ENCODE data around the gene CAMSAP1.

Gene CAMSAP1

DNA sequence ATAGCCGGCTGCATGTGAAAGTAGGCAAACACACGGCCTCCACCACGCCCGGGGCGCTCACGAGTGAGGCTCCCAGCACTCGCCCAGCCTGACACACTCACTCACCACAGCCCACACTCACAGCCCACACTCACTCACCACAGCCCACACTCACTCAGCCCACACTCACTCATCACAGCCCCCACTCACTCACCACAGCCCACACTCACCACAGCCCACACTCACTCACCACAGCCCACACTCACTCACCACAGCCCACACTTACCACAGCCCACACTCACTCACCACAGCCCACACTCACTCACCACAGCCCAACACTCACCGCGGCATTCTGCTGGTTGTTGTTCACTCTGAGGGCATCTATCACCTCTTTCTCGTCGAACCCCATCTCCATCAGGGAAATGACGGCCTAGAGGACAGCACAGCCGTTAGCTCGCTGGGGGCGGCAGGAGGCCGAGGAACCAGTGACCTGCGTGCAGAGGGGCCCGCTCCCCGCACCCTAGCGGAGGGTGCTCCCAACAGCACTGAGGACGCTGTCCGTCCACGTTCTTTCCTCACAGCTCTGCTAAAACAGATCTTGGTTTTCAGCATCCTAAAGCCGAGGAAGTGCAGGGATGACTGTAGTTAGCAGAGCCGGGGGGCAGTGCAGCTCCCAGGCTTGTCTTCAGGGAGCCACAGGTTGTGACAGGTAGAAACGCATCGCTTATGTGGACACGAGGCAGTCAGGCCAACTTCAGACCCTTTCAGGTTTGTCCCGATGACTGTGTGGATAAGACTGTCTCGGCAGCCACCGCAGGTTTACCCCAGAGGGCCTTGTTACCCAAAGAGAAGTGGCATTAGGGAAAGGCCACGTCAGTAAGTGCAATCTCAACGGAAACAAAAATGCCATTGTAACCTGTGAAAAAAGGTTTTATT, 32.3 kb upstream of the CAMSAP1 start:
- DNase-seq: no peak

DNA sequence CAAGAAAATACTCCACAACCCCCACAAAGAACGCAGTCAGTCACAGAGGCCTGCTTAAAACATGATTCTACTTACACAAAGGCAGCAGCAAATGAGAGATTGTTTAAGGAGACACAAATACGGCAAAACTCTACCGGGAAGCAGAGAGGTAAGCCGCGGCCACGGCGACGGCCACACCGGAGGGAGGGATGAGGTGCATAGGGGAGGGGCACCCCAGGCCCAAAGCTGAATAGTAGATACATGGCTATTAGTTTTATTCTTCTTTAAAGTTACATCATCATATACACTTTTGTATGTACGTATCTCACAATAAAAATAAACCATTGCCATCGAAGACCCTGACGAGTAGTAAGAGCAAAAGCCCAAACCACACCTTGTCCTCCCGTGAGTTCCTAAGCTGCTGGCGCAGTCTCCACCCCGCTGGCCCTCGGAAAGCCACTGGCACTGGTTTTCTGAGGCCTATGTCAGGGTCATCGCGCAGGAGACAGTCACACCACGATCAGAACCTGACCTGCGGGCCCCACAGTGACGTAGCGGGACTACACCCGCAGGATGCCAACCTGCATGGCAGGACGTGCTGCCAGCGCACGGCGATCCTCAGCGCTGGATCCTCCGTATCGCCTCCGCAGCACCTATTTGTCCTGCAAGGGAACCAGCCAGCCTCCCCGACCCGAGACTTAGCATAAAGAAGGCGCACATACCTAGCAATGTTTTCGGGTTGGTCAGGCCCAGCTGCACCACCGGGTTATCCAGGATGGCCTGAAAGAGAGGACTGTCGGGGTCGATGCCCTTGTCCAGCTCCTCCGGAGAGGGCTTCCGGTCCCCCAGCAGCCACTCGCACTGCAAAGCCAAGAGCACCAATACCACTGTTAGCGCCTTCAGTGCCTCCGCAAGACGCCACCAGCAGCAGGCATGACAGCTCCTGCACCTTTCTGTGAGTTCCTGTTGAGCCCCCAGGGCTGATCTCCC, 30.5 kb upstream of the CAMSAP1 start:
- no peak for DNase-seq

DNA sequence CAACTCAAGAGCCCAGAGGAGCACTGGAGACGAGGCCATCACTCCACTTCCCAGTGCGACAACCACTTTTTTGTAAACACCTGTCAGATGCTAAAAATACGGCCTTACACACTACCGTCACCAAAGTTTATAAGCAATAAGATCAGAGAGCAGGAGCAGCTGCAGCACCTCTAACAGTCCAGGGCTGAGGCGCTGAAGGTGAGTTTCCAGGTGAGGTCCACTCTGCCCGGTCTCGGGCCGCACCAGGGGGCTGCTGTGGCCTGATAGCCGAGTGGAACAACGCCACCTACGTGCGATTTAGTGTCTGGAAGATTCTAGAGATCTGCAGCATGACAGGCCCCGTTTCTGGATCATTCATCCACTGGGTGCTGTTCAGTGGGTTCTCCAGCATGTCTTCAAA, 25.8 kb upstream of the CAMSAP1 start:
- no peak for DNase-seq

DNA sequence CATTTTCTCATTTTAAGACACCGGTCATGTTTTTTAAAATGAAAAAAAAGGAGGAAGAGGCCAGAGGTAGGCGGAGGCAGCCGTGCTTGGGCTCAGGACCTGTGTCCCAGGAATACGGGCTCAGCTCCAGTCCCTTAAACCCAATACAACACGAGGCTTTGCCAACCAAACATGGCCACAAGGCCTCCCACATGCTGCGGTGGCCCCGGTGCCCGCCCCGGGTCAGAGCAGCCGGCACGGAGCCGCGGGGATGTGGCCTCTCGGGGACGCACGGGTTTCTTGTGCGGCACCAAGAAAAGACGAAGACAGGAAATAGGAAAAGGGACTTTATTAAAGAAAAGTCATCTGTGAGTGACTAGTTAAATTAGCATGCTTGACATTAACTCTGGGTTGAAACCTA, 25.3 kb upstream of the CAMSAP1 start:
- no peak for DNase-seq

DNA sequence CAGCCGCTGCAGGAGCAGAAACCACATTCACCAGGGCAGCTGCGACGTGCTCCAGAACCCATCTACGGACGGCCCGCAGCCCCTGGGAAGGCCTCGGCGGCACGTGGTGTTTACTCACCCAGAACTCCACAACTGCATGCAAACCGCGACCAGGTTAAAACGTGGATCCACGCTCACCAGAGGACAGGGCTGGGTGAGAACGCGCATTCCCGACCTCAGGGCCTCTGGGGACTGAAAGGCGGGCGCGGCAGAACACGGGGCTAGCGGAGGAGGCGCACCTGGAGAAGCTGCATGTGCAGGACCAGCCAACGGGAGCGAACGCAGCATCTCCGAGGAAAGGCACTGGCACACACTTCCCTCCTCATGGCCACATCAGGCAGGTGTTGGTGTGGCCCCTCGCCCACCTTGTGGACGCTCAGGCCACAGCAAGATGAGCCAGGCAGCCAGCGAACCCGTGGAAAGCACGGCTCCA, 24.0 kb upstream of the CAMSAP1 start:
- no peak for DNase-seq

DNA sequence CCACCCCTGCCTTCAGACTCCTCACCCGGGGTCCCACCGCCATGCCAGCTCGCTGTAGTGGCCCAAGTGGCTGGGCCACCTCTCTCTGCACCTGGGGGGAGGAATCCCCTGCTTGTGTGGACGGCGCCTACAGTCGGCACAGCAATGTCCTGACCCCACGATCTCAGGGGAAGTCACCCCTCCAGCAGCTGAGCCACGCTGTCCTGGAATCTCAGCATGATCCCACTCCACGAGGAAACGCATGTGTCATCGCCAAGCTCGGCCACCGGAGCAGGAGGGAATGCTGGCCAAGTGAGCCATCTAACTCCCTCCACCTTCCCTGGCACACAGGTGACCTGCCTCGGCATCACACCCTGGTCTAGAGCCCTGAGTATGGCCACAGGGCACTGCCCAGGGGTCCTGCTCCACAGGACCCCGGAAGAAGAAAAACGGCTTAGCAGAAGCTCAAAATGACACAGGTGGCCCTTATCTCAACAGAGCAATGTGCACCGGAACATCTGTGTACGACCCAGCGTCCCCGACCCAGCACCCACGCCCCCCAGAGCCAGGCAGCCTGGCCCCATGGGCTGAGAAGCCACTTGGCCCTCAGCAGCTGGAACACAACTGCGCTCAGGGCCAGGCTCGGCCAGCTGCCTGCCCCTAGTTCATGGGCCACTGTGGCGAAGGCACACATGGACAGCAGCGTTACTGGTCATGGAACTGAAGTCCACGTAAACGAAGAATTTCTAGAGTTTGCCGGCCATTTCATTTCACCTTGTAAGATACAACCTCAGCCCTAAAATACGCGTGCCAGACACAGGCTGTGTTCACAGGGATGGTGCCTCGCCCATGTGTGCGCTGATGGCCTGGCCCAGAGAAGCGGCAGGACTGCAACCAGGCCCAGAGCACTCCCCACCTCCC, 23.4 kb upstream of the CAMSAP1 start:
- DNase-seq: no peak

DNA sequence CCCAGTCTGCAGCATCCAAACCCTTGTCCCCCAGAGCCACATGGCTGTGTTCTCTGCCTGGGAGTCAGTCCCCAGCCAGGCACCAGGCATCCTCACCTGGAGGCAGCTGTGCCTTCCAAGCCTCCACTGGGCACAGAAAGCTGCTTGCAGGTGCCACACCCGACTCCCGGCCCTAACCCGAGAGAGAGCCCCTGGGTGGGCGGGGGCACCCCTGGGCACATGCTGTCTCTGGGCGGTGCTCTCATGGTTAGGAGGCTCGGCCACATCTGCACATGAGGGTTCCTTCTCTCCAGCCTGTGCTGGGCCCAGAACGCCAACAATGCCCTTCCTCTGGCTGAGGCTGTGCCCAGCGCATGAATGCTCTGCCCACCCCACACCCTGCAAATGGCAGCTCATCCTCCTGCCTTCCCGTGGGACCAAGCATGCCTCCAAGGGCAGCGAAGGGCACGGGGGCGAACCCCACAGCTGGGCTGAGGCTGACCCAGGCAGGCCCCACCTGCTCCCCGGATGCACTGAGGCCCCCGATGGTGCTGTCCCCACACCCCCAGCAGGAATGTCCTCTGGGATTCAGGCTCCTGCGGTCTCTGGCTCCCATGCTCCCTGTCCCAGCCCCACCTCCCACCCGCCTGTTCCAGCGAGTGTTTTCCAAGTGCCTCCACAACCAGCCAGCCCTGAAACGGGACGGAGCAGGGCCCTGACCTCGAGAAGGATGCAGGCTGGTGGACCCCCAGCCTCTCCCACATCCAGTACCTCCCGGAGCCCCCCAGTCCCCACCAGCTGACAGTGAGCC, 22.5 kb upstream of the CAMSAP1 start:
- DNase-seq: no peak

DNA sequence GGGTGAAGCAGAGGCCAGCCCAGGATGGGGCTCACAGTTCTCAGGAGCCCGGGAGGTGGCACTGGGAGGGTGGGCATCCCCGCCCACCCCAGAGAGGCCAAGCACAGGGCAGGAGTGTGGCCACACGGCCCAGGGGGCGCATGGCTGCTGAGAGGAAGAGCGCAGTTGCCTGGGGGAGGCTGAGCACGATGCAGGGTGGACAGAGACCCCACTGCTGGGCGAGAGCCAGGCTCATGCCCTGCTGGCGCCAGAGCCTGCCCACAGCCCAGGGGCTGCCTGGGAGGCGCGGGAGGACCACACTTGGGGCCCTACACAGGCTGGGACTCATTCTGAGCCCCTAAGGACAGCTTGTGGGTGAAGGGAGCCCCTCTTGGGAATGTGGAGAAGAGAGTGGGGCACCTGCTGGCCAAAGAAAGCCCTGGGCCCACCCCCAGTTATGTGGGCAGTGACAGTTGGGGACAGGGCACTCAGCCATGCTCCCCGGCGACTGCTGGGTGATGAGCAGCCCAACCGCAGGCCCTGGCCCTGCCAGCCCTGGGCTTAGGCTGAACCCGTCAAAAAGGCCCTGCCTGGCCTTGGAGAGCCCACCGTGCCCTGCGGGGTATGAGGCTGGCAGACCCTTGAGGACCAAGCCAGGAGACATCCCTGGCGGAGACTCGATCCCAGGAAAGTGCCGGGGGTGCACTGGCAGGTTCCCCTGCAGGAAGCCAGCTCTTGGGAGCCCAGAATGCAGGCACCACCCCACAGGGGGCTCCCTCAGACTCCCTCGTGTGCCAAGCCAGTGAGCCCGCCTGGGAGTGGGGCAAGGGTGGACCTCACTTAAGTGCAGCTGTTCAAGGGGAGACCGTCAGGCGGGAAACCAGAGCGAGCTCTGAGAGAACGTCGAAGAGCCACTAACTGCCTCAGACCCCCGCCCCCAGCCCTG, 21.6 kb upstream of the CAMSAP1 start:
- DNase-seq: no peak

DNA sequence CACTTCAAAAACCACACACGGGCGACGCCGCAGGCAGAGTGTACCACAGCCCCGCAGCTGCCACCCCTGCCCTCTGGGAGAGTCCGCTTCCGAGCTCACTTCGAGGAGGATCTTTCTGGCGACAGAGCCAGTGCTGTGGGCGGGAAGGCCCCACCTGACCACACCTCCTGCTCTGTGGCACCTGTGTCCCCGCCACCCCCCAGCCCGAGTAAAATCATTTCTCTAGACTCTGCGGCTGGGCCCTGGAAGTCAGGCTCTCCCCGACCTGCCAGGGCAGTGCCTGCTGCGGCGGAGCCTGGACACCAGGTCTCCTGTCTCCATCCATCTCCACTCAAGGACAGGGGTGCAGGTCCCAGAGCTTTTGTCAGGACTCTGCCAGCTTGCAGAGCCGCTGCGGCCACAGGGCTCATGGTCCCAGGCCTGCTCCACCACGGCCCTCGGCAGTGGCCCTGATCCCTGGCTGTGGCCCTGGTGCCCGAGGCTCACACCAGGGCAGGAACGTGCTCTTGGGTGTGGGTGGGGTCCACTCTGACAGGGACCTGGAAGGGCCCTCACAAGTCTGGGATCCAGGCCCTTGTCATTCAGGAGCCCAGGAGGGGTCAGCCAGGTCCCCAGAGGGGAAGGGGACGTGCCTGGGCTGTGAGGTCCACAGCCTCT, 20.9 kb upstream of the CAMSAP1 start:
- no peak for DNase-seq

DNA sequence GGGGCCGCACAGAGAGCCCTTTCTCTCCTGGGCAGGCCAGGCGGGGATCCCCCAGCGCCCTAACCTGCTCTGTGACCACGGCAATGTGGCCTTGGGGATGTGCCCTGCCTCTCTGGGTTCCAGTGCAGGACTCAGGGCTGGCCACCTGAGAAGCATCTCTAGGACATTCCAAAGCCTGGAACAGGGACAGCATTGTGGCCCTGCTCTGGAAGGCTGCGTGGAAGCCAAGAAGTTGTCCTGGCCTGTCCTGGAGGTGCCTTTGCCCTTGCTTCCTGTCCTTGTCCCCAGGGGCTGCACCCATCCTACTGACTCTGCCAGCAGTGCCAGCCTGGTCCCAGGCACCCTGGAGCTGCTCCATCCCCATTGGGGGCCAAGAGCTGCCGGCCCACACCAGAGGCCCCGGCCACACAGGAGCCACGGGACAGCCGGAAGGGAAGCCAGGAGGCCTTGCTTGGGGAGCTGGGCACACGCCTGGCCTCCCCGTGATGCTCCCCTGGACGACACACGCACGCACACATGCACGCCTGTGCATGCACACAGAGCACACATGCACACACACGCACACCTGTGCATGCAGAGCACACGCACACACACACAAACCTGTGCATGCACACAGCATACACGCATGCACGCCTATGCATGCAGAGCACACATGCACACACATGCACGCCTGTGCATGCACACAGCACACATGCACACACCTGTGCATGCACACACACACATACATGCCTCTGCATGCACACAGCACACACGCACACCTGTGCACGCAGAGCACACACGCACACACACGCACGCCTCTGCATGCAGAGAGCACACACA, 20.1 kb upstream of the CAMSAP1 start:
- DNase-seq: no peak

DNA sequence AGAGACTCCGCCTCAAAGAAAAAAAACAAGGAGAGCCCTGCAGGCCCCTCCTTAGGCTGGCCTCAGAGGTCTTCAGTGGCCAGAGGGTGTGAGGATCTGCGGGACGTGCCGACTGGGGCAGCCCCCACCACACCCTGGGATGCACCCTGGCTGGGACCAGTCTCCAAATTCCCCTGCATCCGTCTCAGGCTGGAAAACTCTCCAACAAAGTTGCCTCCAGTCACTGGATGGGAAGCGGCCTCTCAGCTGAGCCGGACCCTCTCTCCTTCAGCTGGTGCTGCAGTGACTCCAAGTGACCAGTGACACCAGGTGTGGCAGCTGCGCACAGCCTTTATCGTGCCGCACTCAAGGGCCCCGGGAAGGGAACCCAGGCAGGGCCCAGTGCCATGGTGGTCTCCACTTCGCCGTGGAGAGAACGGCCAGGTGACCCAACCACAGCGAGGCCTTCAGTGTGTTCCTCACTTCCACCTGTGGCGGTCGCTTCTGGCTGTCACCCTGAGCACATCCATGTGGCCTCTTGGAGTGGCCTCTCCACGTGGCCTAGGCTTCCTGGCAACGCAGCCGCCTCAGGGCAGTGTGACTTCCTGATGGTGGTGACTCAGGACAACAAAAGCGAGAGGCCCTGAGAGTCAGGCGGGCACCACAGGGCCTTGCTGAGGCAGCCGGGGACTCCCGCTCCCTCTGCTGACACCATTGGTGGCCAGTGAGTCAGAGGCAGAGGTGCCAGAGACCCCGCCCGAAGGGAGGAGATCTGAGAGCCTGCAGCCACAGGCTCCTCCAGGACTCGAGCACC, 19.3 kb upstream of the CAMSAP1 start:
- DNase-seq: no peak

DNA sequence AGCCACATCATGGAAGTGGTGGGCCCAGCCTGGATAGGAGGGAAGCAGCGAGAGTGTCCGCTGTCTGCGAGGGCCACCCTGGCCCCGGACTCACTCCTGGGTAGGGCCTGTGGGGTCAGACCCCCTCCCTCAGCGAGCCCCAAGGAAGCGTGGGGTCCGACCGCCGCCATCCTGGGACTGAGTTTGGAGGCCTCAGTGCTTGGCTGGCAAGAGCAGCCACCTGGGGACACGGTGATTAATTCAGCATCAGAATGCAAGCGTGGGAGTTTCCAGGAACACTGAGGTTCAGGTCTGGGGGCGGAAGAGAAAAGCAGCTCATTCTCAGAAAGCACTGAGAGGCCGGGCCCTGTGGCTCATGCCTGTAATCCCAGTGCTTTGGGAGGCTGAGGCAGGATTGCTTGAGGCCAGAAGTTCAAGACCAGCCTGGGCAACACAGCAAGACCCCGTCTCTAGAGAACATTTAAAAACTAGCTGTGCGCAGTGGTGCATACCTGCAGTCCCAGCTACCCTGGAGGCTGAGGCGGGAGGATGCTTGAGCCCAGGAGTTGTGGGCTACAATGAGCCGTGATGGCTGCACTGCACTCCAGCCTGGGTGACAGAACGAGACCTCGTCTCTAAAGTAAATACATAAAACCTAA, 18.3 kb upstream of the CAMSAP1 start:
- no peak for DNase-seq

DNA sequence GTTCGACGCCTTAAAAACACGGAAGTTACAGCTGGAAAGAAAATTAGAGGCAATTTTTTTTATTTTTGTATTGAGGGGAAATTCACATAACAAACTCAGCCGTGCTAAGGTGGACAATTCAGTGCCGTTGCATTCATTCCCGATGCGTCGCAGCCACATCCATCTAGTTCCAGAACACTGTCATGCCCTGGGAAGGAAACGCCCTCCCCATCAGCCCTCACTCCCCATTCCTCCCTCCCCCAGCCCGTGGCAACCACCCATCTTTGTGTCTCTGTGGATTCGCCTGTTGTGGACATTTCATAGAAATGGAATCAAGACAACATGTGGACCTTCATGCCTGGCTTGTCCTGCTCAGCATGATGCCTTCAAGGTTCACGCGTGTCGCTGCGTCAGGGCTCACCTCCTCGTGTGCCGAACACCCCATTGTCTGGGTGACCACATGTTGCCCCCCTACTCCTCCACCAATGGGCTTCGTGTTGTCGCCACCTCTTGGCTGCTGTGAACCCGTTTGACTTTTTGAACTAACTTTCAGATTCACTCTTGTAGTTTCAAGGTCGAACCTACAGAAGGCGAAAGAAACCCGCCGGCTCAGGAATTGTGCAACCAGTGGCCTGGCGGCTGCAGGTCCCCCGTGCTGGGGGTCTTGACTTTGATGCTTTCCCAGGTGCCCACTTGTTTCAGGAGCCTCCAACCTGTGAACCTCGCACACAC, 17.4 kb upstream of the CAMSAP1 start:
- DNase-seq: no peak

DNA sequence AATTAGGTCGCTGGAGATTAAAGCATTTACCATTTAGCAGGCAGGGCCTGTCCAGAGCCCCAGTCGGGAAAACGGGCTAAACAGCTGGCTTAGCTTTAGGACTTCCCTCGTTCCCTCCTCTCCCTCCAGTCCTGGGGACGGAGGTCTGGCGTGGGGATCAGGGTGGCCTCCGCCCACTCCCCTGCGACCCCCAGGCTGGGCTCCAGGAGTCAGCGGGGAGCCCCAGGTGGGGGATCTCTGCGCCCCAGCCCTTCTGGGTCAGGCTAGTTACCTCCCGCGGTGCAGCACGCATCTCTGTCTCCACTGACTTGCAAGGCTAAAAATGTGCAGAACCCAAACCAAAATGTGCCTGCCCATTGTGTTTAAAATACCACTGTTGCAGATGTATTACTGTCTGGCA, 16.2 kb upstream of the CAMSAP1 start:
- DNase-seq: no peak

DNA sequence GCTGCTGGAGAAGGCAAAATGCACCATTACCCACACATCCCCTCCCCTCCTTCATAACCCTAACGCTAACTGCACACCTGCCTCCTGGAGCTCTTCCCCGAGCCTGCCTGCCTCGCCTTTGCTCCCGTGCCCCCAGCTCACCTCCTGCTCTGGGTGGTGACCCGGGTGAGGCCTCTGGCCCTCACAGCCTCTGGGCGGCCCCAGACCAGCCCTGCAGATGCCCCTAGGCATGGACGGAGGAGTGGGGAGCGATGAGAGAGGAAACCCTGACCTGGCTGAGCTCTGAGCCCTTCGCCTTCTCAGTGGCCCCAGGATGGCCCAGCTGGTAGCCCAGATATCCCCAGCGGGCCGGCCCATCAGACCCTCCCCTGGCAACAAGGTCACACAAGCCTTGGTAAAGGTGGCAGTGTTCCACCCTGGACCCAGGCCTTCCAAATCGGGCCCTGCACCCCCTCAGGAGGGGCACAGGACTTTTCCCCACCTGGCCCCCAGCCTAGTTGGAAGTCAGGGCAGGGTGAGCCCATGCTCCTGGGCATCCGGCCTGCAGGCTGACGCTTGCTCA, 14.5 kb upstream of the CAMSAP1 start:
- no peak for DNase-seq

DNA sequence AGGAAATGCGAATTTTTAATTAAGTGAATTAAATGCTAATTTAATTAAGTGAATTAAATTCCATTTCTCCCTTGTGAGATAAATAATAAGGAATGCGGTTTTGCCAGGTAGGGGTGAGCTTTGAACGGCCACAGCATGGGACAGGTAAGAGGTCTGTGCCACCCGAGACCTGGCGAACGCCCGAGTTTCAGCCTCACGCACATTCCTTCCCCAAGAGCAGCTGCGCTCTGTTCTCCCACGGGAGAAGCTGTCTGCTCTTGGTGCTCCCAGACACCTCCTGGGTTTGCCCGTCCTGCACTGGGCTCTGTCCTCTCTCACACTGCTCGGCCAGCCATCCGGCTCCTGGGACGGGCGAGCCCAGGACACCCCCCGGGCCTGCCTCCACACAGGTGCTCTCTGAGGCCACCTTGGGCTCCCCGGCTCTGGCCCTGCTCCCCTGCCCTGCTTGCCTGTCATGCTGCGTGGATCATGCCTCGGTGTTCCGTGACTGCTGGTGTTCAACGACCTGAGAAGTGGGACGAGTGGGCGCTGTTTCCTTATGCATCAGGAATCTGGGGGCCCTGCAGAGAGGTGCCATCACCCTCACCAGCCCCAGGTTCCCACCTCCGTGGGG, 13.7 kb upstream of the CAMSAP1 start:
- DNase-seq: no peak

Measured in DMS 273 treated with DMSO at 0.1 percent for 48 hours (cell line).